Endothelial cell of umbilical vein (primary cell): ENCODE results near the gene TRAPPC5. TPM values are rescaled to one million over a fixed set of nuclear protein-coding genes. Genes with fewer than 3 reads are reported as not detected.

Source experiments
- BruUV-seq: library from RNA; stranded (reverse); fragments of 400-500 nt; replicated peaks from 2 replicates; lab custom pipeline; 2021; lab: Mats Ljungman, UMichigan
- CTCF ChIA-PET: fragments of 300-600, 350-600 bp; sonication (Branson Sonifier 250); formaldehyde crosslinking; loops from one replicate; lab custom pipeline; 2021; ENCODE audit warnings: antibody characterized with exemption, inconsistent platforms; lab: Charles Lee
- POLR2A ChIA-PET: fragments of 300-600, 350-600 bp; sonication (Branson Sonifier 250); formaldehyde crosslinking; loops from one replicate; lab custom pipeline; 2021; ENCODE audit warnings: antibody characterized with exemption, inconsistent platforms; lab: Charles Lee
- DNase-seq: peaks from one replicate; pipeline ENCODE4 v3.0.0-alpha.2; 2011; ENCODE audit warnings: low read depth, low spot score
- FAIRE-seq: peaks from 2 replicates; lab custom pipeline; 2011; peaks lifted over from hg19 to GRCh38; lab: Jason Lieb, UNC
- H2AFZ ChIP-seq: 2 replicates; pipeline ENCODE4 v1.6.0; 2012; ENCODE audit warnings: low read depth, low read length, control low read depth, inconsistent platforms
- H3K27ac ChIP-seq: 2 replicates; pipeline ENCODE4 v1.5.1; 2011; ENCODE audit warnings: low read depth, mild to moderate bottlenecking, control low read depth, low read length, moderate library complexity; ENCODE audit not compliant: insufficient read depth
- H3K27me3 ChIP-seq, 2 experiments: 2 replicates each; pipeline versions ENCODE4 v1.6.0 to v1.6.1; 2011; ENCODE audit warnings: low read length in 2 of 2, mixed read lengths in 1 of 2; ENCODE audit not compliant: control insufficient read depth in 2 of 2, insufficient read depth in 2 of 2
- H3K36me3 ChIP-seq, 2 experiments: 2 replicates in 1 of 2; 3 replicates in 1 of 2; pipeline ENCODE4 v1.5.1; 2011; ENCODE audit warnings: low read length in 2 of 2, mild to moderate bottlenecking in 1 of 2, moderate library complexity in 1 of 2; ENCODE audit not compliant: control insufficient read depth in 2 of 2, insufficient read depth in 2 of 2; ENCODE audit errors: extremely low read depth in 1 of 2
- H3K4me1 ChIP-seq: 3 replicates; pipeline ENCODE4 v1.5.1; 2011; ENCODE audit warnings: mild to moderate bottlenecking, low read length; ENCODE audit not compliant: control insufficient read depth, insufficient read depth; ENCODE audit errors: extremely low read depth
- H3K4me2 ChIP-seq: 2 replicates; pipeline ENCODE4 v1.6.1; 2011; ENCODE audit warnings: low read length, control low read depth, mixed read lengths; ENCODE audit not compliant: insufficient read depth
- H3K4me3 ChIP-seq, 3 experiments: fragments of 200-600 bp in 1 of 3; sonication (generic), shearing (Covaris generic) in 1 of 3; replicated peaks in 1 of 3; 2 replicates each; pipeline ENCODE4 v1.5.1; 2011 to 2016; ENCODE audit warnings: control low read depth in 3 of 3, low read length in 3 of 3, mild to moderate bottlenecking in 2 of 3, inconsistent platforms in 1 of 3, low read depth in 1 of 3, moderate library complexity in 1 of 3; ENCODE audit not compliant: insufficient read depth in 1 of 3
- H3K79me2 ChIP-seq: 2 replicates; pipeline ENCODE4 v1.6.0; 2012; ENCODE audit warnings: low read length, inconsistent platforms; ENCODE audit not compliant: control insufficient read depth, insufficient read depth
- H3K9ac ChIP-seq: replicated peaks from 2 replicates; pipeline ENCODE3; 2011; ENCODE audit warnings: low read length, control low read depth; ENCODE audit not compliant: insufficient read depth; ENCODE audit errors: extremely low read depth
- H3K9me1 ChIP-seq: replicated peaks from 3 replicates; pipeline ENCODE4 v1.6.0; 2011; ENCODE audit warnings: mild to moderate bottlenecking, low read length; ENCODE audit not compliant: control insufficient read depth, insufficient read depth; ENCODE audit errors: extremely low read depth
- H3K9me3 ChIP-seq: replicated peaks from 2 replicates; pipeline ENCODE4 v1.5.1; 2012; ENCODE audit warnings: low read length, inconsistent platforms; ENCODE audit not compliant: control insufficient read depth, insufficient read depth
- H4K20me1 ChIP-seq: replicated peaks from 2 replicates; pipeline ENCODE3; 2011; ENCODE audit warnings: mild to moderate bottlenecking, low read length; ENCODE audit not compliant: control insufficient read depth, insufficient read depth; ENCODE audit errors: extremely low read depth
- EZH2 ChIP-seq: IDR thresholded peaks from 2 replicates; pipeline ENCODE4 v1.6.1; 2012; ENCODE audit warnings: borderline replicate concordance, low read depth, mild to moderate bottlenecking, moderate library complexity, low read length, inconsistent platforms; ENCODE audit not compliant: severe bottlenecking
- FOS ChIP-seq: IDR thresholded peaks from 2 replicates; pipeline ENCODE4 v1.6.1; 2011; ENCODE audit warnings: mild to moderate bottlenecking, low read length, moderate library complexity, borderline replicate concordance; ENCODE audit not compliant: insufficient read depth
- GATA2 ChIP-seq: IDR thresholded peaks from 2 replicates; pipeline ENCODE4 v1.7.0; 2011; ENCODE audit warnings: low read depth, mild to moderate bottlenecking, moderate library complexity, mixed read lengths, low read length; ENCODE audit not compliant: insufficient read length, insufficient read depth
- JUN ChIP-seq: IDR thresholded peaks from 2 replicates; pipeline ENCODE4 v1.6.1; 2011; ENCODE audit warnings: borderline replicate concordance, low read depth; ENCODE audit not compliant: insufficient read length, insufficient read depth
- MAX ChIP-seq: IDR thresholded peaks from 2 replicates; pipeline ENCODE4 v1.6.1; 2011; ENCODE audit not compliant: insufficient read depth, insufficient read length
- MYC ChIP-seq: IDR thresholded peaks from one replicate; pipeline ENCODE4 v1.6.1; 2011; ENCODE audit warnings: mild to moderate bottlenecking, low read depth, low read length
- POLR2A ChIP-seq: IDR thresholded peaks from 2 replicates; pipeline ENCODE4 v1.6.1; 2012; ENCODE audit warnings: low read depth, mild to moderate bottlenecking, control low read depth, low read length
- POLR2AphosphoS5 ChIP-seq: IDR thresholded peaks from 2 replicates; pipeline ENCODE4 v1.6.1; 2012; ENCODE audit warnings: low read depth, mild to moderate bottlenecking, control low read depth, low read length, moderate library complexity; ENCODE audit not compliant: insufficient read depth
- dilution Hi-C: fragments of 300-500 bp; cut with MboI; formaldehyde crosslinking; loops from one replicate; pipeline ENCODE4 v1.15.0; 2019; ENCODE audit warnings: low sequenced_read_pairs; ENCODE audit not compliant: extremely low pct_ligation_motif_present
- intact Hi-C: fragments of 100-400 bp; cut with micrococcal nuclease; formaldehyde crosslinking; loops from one replicate; pipeline ENCODE4 v1.10.0; 2022
- polyA plus RNA-seq, 4 experiments: library from polyadenylated mRNA; depleted of rRNA in 3 of 4; stranded (reverse) in 3 of 4; unstranded in 1 of 4; fragments of >200 nt; gene quantifications; 2 replicates each; pipeline versions ENCODE4 v1.2.1 to v1.2.3, GENCODE V29; 2011 to 2012; ENCODE audit warnings: missing spikeins in 1 of 4
- total RNA-seq: library from RNA; stranded (reverse); gene quantifications from 2 replicates; pipeline ENCODE4 v1.2.3, GENCODE V29; 2021
- TF ChIP-seq, protein P1 (sequence below), 2 donors: IDR thresholded peaks; 1 replicate in 1 of 2; 2 replicates in 1 of 2; pipeline ENCODE4 v1.5.1; 2011; ENCODE audit warnings: low read length in 2 of 2, mild to moderate bottlenecking in 2 of 2, moderate library complexity in 2 of 2, control low read depth in 1 of 2, inconsistent platforms in 1 of 2, low read depth in 1 of 2; ENCODE audit not compliant: insufficient read depth in 1 of 2; ENCODE audit errors: extremely low read depth in 1 of 2

TRAPPC5 gene
- total and polyA plus RNA-seq, 2 donors (not counting 3 experiments of a cell fraction or from before 2014, with no cell fraction given): 114 to 172 TPM

DNA sequence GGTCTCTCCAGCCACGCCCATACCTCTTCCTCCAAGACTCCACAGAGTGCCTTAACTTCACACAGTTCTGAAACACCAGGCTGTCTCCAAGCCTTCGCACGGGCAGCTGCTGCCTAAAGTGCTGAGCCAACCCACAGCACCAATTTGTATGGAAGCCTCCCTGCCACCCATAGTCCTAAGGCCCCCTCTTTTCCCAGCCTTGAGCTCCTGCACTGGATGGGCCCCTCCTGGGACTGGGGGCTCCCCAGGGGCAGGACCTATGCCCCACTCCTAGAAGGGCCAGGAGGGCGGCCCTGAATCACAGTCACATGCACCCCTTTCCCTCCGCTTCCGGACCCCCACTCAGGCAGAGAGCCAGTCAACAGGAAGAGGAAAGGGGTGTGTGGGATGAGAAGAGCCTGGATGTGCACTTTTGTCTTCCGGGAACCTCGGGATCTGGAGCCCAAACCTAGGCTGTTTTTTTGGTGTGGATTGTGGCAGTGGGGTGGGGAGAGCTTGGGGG lies 26.4 kb downstream of the TRAPPC5 start:
- intact Hi-C loops: no loop called here
- Histone ChIP-seq H3K4me3 (no peak overlapping the region), H3K79me2 (no peaks in the 10 kb centered on the region), H4K20me1 (no peaks in the 10 kb centered on the region), H3K27ac (no peak overlapping the region), H3K4me1 (no peaks in the 10 kb centered on the region), H3K9me1 (no peaks in the 10 kb centered on the region), H3K4me2 (no peak overlapping the region), H3K27me3 (no peaks in the 10 kb centered on the region), H3K36me3 (no peaks in the 10 kb centered on the region), H3K9me3 (no peaks in the 10 kb centered on the region), H2AFZ (no peak overlapping the region), H3K9ac (no peak overlapping the region)
- POLR2A ChIA-PET: no interaction called here
- no peak for FAIRE-seq
- TF ChIP-seq POLR2A (no peak), FOS (no peak), JUN (no peak), MYC (no peak), MAX (no peak), GATA2 (no peak), EZH2 (no peak), POLR2AphosphoS5 (no peak)
- TF ChIP-seq, protein P1, sequence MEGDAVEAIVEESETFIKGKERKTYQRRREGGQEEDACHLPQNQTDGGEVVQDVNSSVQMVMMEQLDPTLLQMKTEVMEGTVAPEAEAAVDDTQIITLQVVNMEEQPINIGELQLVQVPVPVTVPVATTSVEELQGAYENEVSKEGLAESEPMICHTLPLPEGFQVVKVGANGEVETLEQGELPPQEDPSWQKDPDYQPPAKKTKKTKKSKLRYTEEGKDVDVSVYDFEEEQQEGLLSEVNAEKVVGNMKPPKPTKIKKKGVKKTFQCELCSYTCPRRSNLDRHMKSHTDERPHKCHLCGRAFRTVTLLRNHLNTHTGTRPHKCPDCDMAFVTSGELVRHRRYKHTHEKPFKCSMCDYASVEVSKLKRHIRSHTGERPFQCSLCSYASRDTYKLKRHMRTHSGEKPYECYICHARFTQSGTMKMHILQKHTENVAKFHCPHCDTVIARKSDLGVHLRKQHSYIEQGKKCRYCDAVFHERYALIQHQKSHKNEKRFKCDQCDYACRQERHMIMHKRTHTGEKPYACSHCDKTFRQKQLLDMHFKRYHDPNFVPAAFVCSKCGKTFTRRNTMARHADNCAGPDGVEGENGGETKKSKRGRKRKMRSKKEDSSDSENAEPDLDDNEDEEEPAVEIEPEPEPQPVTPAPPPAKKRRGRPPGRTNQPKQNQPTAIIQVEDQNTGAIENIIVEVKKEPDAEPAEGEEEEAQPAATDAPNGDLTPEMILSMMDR (IDR thresholded peaks at IDR 0.05; ENCODE audit: extremely low read depth in 1 of 2, insufficient read depth in 1 of 2, low read depth in 1 of 2, low read length in 2 of 2): no peak
- BruUV-seq: no TSS peak
- CTCF ChIA-PET: no interaction called here
- no peak for DNase-seq
- dilution Hi-C loops: no loop called here
